ENCODE results near the gene AKAP3. TPM values are rescaled to one million over a fixed set of nuclear protein-coding genes. Genes with fewer than 3 reads are reported as not detected.

Gene AKAP3
- total RNA-seq, 1 donor from 2014 or later, result 1.4 TPM

DNA sequence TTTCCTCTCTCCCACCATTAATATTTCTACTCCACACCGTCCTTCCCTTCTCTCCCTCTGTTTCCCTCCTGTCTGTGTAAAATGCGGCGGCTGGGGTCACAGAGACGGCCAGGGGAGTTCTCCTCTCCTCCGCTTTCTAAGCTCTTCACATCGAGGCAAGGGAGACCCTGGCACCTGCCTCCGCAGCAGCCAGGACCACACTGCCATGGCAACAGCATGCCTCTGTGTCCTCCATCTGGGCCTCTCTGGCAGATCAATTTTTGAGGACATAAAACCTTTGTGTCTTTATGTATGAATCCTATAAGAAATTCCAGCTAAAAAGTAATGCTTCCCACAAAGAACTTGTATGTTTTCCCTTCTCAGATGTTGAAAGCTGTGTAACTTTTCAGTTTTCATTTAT lies 45.4 kb downstream of the AKAP3 start:
- H3K4me2 ChIP-seq (ENCODE audit: low read length), result no peak overlapping the region
- no peaks in the 10 kb centered on the region for H3K9me3 Mint-ChIP-seq (ENCODE audit: unreplicated experiment)
- no peak overlapping the region for H2AFZ ChIP-seq (ENCODE audit: low read depth, low read length)
- H4K20me1 ChIP-seq (ENCODE audit: insufficient read depth, low read length), result no peaks in the 10 kb centered on the region
- no peak overlapping the region for H3K27ac Mint-ChIP-seq (ENCODE audit: unreplicated experiment)
- DNase-seq (ENCODE audit: low read depth), result no peak
- peaks cover 3% of the 10 kb centered on the region for H3K36me3 Mint-ChIP-seq (ENCODE audit: low read depth, unreplicated experiment)
- no peak overlapping the region for H3K4me3 Mint-ChIP-seq (ENCODE audit: unreplicated experiment)
- H3K27me3 Mint-ChIP-seq (ENCODE audit: low read depth, unreplicated experiment), result peaks cover 10% of the 10 kb centered on the region
- no peak overlapping the region for H3K9ac ChIP-seq (ENCODE audit: low read length)
- no peak for TF ChIP-seq EZH2 (IDR thresholded peaks at IDR 0.05; ENCODE audit: insufficient read depth, low read length)
- TF ChIP-seq, protein P1, sequence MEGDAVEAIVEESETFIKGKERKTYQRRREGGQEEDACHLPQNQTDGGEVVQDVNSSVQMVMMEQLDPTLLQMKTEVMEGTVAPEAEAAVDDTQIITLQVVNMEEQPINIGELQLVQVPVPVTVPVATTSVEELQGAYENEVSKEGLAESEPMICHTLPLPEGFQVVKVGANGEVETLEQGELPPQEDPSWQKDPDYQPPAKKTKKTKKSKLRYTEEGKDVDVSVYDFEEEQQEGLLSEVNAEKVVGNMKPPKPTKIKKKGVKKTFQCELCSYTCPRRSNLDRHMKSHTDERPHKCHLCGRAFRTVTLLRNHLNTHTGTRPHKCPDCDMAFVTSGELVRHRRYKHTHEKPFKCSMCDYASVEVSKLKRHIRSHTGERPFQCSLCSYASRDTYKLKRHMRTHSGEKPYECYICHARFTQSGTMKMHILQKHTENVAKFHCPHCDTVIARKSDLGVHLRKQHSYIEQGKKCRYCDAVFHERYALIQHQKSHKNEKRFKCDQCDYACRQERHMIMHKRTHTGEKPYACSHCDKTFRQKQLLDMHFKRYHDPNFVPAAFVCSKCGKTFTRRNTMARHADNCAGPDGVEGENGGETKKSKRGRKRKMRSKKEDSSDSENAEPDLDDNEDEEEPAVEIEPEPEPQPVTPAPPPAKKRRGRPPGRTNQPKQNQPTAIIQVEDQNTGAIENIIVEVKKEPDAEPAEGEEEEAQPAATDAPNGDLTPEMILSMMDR (IDR thresholded peaks at IDR 0.05; ENCODE audit: insufficient read depth, low read depth, low read length), result no peak
- H3K4me1 ChIP-seq (ENCODE audit: insufficient read depth, low read length), result peaks cover 3% of the 10 kb centered on the region
- H3K27me3 ChIP-seq (ENCODE audit: insufficient read depth, low read length), result peaks cover 14% of the 10 kb centered on the region
- no peaks in the 10 kb centered on the region for H3K36me3 ChIP-seq (ENCODE audit: insufficient read depth, low read length)
- FAIRE-seq, result no peak
- H3K4me3 ChIP-seq (ENCODE audit: insufficient read depth, low read depth, low read length), result no peak overlapping the region
- H3K4me1 Mint-ChIP-seq (ENCODE audit: low read depth, unreplicated experiment), result no peaks in the 10 kb centered on the region
- H3K9me3 ChIP-seq (ENCODE audit: insufficient read depth, low read depth, low read length), result no peaks in the 10 kb centered on the region
- H3K79me2 ChIP-seq (ENCODE audit: insufficient read depth, low read length), result peaks cover 29% of the 10 kb centered on the region
- no peak overlapping the region for H3K27ac ChIP-seq (ENCODE audit: low read depth, low read length)

DNA sequence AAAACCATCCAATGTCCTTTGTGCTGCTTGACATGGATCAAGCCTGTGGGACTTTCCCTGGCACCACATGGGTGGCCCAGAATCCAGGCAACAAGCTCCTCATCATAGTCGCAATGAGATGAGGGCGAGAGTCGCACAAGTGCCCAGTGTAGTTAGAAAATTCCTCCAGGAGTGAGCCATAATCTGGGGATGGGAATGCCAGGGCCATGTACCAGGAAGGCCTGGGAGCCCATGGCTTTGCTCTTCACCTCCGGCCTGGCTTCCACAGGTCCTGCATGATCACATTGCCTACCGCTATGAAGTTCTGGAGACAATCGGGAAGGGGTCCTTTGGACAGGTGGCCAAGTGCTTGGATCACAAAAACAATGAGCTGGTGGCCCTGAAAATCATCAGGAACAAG lies 53.0 kb downstream of the AKAP3 start:
- peaks cover 19% of the 10 kb centered on the region for H3K27me3 Mint-ChIP-seq (ENCODE audit: low read depth, unreplicated experiment)
- DNase-seq (ENCODE audit: low read depth) (no peak), FAIRE-seq (no peak)
- TF ChIP-seq, protein P1 (IDR thresholded peaks at IDR 0.05; ENCODE audit: insufficient read depth, low read depth, low read length), result no peak
- no peaks in the 10 kb centered on the region for H3K27me3 ChIP-seq (ENCODE audit: insufficient read depth, low read length)
- no peak overlapping the region for H3K27ac ChIP-seq (ENCODE audit: low read depth, low read length)
- H4K20me1 ChIP-seq (ENCODE audit: insufficient read depth, low read length), result no peaks in the 10 kb centered on the region
- H3K27ac Mint-ChIP-seq (ENCODE audit: unreplicated experiment), result no peak overlapping the region
- H3K36me3 Mint-ChIP-seq (ENCODE audit: low read depth, unreplicated experiment), result no peaks in the 10 kb centered on the region
- no peak overlapping the region for H3K4me3 Mint-ChIP-seq (ENCODE audit: unreplicated experiment)
- no peak overlapping the region for H2AFZ ChIP-seq (ENCODE audit: low read depth, low read length)
- no peaks in the 10 kb centered on the region for H3K9me3 Mint-ChIP-seq (ENCODE audit: unreplicated experiment)
- no peak overlapping the region for H3K9ac ChIP-seq (ENCODE audit: low read length)
- no peak overlapping the region for H3K4me2 ChIP-seq (ENCODE audit: low read length)
- H3K9me3 ChIP-seq (ENCODE audit: insufficient read depth, low read depth, low read length), result no peaks in the 10 kb centered on the region
- H3K4me1 ChIP-seq (ENCODE audit: insufficient read depth, low read length), result no peaks in the 10 kb centered on the region
- no peaks in the 10 kb centered on the region for H3K79me2 ChIP-seq (ENCODE audit: insufficient read depth, low read length)
- no peaks in the 10 kb centered on the region for H3K4me1 Mint-ChIP-seq (ENCODE audit: low read depth, unreplicated experiment)
- no peak overlapping the region for H3K4me3 ChIP-seq (ENCODE audit: insufficient read depth, low read depth, low read length)
- no peaks in the 10 kb centered on the region for H3K36me3 ChIP-seq (ENCODE audit: insufficient read depth, low read length)

DNA sequence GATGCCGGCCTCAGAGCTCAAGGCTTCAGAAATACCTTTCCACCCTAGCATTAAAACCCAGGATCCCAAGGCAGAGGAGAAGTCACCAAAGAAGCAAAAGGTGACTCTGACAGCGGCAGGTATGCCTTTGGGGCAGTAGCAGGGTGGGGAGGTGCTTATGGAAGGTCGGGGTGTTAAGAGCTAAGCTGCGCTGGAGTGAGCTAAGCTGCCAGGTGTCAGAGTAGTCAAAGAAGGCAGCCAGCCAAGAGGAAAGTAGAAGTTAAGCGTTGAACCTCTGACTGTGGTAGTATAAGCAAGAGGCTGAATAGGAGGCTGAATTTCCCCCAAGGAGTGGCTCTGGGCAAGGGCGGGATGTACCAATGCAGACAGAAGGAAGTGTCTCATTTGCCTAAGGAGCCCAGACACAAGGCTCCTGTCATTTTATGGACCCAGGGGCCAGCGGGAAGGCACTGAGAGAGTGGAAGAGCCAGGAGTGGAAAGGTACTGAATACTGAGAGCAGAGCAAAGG lies 57.6 kb downstream of the AKAP3 start:
- Histone ChIP-seq H3K4me3 (ENCODE audit: insufficient read depth, low read depth, low read length) (no peak overlapping the region), H3K9me3 (ENCODE audit: insufficient read depth, low read depth, low read length) (no peaks in the 10 kb centered on the region), H3K4me1 (ENCODE audit: insufficient read depth, low read length) (no peaks in the 10 kb centered on the region), H2AFZ (ENCODE audit: low read depth, low read length) (no peak overlapping the region), H3K27me3 (ENCODE audit: insufficient read depth, low read length) (no peaks in the 10 kb centered on the region), H3K9ac (ENCODE audit: low read length) (no peak overlapping the region), H3K4me2 (ENCODE audit: low read length) (no peak overlapping the region), H3K79me2 (ENCODE audit: insufficient read depth, low read length) (no peaks in the 10 kb centered on the region), H3K27ac (ENCODE audit: low read depth, low read length) (no peak overlapping the region), H3K36me3 (ENCODE audit: insufficient read depth, low read length) (no peaks in the 10 kb centered on the region), H4K20me1 (ENCODE audit: insufficient read depth, low read length) (no peaks in the 10 kb centered on the region)
- H3K27me3 Mint-ChIP-seq (ENCODE audit: low read depth, unreplicated experiment), result peaks cover 23% of the 10 kb centered on the region
- DNase-seq (ENCODE audit: low read depth) (no peak), FAIRE-seq (no peak)
- H3K36me3 Mint-ChIP-seq (ENCODE audit: low read depth, unreplicated experiment), result no peaks in the 10 kb centered on the region
- H3K4me3 Mint-ChIP-seq (ENCODE audit: unreplicated experiment), result no peak overlapping the region
- TF ChIP-seq, protein P1 (IDR thresholded peaks at IDR 0.05; ENCODE audit: insufficient read depth, low read depth, low read length), result no peak
- TF ChIP-seq EZH2 (IDR thresholded peaks at IDR 0.05; ENCODE audit: insufficient read depth, low read length), result no peak
- H3K27ac Mint-ChIP-seq (ENCODE audit: unreplicated experiment), result no peak overlapping the region
- no peaks in the 10 kb centered on the region for H3K9me3 Mint-ChIP-seq (ENCODE audit: unreplicated experiment)
- no peaks in the 10 kb centered on the region for H3K4me1 Mint-ChIP-seq (ENCODE audit: low read depth, unreplicated experiment)
